IPS DF 4.7 (cell line): ENCODE results near the gene RPS6KA2.

Experiments used
- DNase-seq: peaks from one replicate; pipeline ENCODE4 v3.0.0-alpha.2; 2013; ENCODE audit warnings: low spot score; ENCODE audit errors: extremely low read depth

Gene RPS6KA2

DNA sequence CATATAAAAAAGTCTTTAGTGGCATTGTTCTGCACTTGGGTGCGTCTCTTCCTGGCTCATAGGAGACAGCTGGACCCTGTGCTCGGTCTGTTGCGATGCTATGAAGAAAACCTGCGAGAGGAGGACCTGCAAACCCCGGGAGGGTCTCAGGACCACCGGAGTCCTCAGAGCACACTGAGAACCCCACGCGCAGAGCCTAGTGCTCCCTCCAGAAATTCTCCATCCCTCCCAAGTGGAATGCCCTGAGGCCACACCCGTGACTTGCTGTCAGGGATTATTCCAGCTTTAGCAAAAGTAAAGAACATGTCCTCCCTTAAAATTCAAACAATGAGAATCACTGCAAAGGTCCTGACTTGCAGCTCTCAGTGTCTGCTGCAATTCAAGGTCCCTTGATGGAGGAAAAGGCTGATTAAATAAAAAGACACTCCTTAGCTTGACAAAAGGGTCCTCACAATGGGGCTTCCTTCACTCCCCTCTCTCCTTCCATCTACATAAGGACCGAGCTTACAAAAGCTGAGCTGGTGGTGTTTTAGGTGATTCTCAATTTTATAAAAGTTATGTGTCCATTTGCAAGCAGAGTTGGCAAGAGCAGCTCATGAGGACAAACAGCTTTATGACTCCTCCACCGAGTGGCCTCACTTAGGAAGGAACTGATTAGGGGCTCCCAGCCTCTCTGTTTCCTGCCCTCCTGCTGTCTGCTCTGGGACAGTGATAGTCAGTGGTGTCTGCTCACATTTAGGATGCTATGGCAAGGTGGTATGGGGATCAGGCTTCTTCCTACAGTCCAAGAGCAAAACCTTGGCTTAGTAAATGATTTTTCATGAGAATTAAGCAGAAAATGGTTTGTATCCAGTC is 137.5 kb downstream of the RPS6KA2 start:
- no peak for DNase-seq

DNA sequence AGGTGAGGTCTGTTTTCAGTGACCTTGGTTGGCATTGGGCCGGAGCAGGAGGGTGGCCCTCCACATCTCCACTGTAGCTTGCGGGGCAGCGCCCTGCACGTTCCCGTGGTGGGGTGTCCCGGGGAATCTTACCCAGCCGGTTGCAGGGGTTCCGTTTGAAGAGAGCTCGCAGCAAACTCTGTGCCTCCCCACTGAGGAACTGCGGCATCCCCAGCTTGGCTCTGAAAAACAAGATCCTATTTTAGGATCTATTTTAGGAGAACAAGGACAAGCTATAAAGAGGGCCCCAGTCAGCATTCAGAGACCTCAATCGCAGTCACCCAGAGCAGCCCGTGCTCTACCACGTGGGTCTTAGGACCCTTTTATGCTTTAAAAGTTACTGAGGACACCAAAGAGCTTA is 138.3 kb downstream of the RPS6KA2 start:
- no peak for DNase-seq

- DNase-seq, result no peak
These were observed 138.9 kb downstream of the RPS6KA2 start for GRCh38 chr6:166488076-166488685.

GRCh38 chr6:166487148-166487547 is 139.9 kb downstream of the RPS6KA2 start:
- DNase-seq, result no peak

DNA sequence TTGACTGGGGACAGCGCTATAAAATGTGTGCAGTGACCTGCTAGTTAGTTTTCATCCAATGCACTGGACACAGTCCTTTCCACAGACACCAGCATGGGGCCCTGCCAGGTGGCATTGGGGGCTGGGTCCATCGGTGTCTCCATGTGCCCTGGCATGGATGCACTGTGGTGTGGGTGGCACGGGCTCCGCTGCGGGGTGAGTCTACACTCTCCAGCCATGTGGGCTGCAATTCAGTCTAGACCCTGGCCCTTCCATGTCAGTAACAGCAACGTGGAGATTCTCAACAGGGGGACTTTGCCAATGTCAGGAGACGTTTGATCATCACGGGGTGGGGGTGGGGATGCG is 140.5 kb downstream of the RPS6KA2 start:
- no peak for DNase-seq

DNA sequence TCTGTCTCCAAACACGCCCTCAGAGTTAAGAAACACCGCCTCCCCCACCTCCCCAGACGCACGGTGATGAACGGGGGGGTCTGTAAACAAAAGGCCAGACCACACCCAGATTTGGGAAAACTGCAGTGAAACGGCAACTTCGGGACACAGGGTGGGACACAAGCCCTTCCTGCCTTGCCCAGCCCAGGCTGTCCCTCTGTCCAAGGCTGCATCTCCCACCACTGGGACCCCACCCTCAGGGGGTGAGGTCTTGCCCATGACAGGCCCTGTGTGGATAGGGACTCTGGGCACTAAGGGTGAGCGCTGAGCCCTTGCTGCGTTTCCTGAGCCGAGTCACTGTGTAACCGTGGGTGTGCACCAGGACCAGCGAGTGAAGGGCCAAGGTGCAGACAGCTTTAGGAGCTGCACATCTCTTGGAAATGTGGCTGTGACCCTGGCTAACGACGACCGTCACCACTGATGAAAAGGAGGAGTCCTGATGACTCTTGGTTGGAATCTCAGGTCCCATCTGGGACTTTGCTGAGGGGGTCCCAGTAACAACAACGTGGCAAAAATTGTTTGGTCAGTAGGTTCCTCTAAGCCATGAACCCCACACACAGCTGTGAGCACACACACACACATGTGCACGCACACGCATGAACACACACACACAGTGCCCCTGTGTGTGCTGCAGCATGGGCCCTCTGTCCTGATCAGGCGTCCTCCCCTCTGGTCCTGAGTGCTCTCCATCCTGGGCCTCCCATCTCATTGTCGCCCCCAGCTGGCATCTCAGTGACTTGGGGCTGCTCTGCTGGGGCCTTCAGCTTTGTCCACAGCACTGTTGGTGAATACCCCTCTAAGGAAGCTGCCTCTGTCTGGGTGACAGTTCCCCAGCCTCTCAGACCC is 141.2 kb downstream of the RPS6KA2 start:
- DNase-seq, result no peak

DNA sequence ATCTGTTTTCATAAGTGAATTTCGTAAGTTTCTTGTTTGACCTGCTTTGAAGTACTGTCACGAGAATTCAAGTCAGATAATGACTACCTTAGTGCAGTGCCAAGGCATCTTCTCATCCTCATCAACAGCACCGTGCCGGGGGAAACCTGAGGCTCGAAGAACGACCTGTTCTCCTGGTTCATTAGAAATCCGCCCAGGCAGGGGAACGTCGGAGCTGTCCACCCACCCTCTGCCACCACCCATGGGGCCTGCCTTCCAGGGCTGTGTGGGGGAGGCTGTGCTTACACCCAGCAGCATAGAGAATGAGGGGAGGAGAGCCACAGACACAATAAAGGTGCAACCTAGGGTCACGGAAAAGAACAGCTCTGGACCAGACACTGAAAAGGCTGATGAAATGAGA is 142.2 kb downstream of the RPS6KA2 start:
- DNase-seq, result no peak

- DNase-seq, result no peak
These were observed 143.3 kb downstream of the RPS6KA2 start for GRCh38 chr6:166483573-166484250.

- no peak for DNase-seq
These were observed 144.0 kb downstream of the RPS6KA2 start for GRCh38 chr6:166483026-166483425.

GRCh38 chr6:166478782-166479592 is 148.1 kb downstream of the RPS6KA2 start:
- no peak for DNase-seq

DNA sequence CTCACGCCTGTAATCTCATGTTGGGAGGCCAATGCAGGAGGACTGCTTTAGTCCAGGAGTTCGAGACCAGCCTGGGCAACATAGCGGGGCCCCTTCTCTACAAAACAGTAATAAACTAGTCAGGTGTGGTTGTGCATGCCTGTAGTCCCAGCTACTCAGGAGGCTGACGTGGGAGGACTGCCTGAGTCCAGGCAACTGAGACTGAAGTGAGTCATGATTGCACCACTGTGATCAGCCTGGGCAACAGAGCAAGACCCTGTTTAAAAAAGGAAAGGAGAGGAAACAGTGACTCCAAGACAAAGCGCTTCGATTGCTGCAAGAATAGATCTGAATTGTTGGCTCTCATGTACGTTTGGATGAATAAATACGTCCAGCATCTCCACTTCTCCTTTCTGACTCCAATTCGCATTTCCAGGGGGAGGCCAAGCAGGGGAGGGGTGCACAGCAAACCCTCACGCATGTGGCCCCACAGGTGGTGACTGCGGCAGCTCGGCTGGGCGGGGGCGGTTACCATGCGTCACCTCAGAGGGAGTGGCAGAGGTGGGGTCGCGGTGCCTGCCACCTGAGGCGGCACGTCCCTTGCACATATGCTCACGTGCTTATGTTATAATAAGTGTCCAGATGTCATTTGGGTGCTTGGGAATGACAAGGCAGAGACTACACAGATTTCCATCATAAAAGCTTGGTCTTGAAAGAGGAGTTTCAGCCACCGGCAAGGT is 149.2 kb downstream of the RPS6KA2 start:
- DNase-seq, result no peak

GRCh38 chr6:166476634-166477215 is 150.3 kb downstream of the RPS6KA2 start:
- no peak for DNase-seq

- DNase-seq, result no peak
These were observed 150.9 kb downstream of the RPS6KA2 start for GRCh38 chr6:166476061-166476591.

- DNase-seq, result no peak
These were observed 152.1 kb downstream of the RPS6KA2 start for GRCh38 chr6:166474721-166475565.

DNA sequence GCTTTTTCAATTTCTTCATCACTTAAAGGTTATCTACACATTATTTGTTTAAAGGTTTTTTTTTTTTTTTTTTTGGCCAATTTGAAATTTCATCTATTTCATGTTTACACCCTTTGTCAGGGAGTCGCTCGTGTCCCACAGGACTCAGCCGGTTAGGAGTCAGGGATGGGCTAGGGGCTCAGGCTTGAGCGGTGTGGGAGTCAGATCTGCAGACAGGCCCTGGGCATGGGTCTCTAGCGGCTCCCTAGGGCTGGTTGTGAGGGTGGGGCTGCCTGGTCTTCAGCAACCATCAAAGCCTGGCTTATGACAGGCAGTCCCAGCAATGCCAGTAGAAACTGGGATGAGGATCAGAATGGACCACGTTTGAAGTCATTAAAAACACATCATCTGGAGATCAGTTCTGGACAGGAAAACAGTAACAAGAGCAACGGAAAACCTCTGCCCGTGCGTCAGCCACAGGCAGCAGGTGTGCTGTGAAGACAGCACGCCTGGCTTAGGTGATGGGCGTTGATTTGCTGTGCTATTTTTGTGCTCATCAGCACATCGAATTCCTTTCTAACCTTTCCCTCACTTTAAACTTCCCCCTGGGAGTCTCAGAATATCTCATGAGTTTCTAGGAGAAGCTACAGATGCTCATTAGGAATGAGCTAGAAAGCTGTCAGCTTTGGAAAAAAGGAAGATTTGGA is 153.0 kb downstream of the RPS6KA2 start:
- no peak for DNase-seq

DNA sequence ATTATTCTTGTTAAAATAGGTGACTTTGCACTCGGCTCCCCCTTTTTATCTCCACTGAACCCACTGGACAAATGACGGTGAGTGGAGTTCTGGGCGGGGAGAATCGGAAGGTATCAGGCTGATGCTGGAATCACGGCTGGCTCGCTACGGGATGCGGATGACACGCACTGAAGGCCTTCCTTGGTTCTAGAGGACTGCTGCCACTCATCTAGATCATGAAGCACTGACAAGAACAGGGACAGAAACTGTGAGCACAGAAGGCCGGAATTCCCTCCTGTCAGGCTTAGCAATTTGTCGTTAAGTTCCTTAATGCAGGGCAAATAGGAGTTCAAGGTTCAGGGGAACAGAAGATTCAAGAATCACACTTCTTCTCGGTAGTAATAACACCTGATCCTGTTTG is 154.4 kb downstream of the RPS6KA2 start:
- DNase-seq, result no peak

GRCh38 chr6:166471797-166472260 is 155.2 kb downstream of the RPS6KA2 start:
- no peak for DNase-seq
